Raji (cell line): Measurements from ENCODE around the gene LRP1.

ENCODE experiments used
- POLR2A ChIP-seq: IDR thresholded peaks from 2 replicates; pipeline ENCODE4 v1.6.1; 2011; ENCODE audit warnings: low read depth, low read length, control low read depth; ENCODE audit not compliant: insufficient read depth

LRP1 gene

GRCh38 chr12:57161491-57161890, 33.2 kb downstream of the LRP1 start:
- no peak for TF ChIP-seq POLR2A

DNA sequence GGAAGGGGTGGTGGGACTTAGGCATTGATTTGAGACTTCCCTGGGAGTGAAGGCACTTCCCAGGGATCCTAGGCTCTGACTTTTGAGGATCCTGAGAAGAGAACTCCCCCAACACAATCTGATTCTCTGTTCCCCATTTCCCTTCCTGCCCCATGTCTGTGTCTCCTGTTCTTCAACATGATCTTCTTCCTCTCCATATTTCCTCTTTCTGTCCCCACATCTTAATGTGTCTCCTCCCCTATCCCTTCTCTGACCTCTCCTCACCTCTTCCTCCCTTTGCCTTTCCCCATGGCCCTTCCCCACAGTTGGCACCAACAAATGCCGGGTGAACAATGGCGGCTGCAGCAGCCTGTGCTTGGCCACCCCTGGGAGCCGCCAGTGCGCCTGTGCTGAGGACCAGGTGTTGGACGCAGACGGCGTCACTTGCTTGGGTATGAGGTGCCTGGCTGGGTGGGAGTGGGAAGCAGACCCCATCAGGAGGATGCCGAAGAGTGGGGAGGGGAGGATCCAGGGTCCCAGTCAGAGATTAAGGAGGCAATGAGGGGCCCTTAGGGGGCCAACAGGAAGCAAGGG, 34.4 kb downstream of the LRP1 start:
- TF ChIP-seq POLR2A: no peak

GRCh38 chr12:57164454-57164853, 36.2 kb downstream of the LRP1 start:
- no peak for TF ChIP-seq POLR2A

DNA sequence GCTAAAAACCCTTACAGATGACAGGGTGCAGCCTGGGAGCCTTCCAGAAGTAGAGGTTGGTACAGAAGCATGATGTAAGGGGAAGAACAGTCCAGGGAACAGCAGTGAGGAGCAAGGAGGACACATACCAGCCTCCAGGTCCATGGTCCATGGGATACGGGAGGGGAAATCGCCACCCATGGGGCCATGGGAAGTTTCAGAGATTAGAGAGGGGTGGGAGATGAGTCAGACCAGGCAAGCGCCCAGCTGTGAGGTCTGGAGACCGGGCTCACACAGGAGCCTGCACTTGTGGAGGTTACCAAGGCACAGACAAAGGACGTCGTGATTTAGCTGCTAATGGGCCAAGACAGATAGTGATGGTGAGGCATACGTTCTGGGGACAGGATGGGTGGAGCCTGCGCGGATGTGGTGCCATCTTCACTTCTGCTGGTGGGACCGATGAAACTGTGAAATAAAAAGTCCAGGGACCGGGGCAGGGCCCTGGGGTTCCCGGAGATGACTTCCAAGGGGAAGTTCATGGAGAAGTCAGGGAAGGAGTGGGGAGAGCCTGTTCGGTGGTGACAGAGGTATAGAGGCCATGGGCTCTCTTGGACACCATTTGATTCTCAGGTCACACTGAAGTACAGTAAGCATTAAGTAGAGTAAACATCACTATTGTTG, 36.8 kb downstream of the LRP1 start:
- TF ChIP-seq POLR2A: no peak

DNA sequence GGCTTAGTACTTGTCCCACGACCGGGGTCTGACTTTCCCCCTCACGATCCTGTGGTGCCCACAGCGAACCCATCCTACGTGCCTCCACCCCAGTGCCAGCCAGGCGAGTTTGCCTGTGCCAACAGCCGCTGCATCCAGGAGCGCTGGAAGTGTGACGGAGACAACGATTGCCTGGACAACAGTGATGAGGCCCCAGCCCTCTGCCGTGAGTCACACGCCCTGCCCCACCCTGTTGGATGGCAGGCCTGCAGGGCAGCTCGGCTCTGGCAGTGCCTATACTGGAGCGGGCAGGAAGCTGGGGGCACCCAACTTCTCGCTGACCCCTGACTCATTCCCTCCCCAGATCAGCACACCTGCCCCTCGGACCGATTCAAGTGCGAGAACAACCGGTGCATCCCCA, 37.5 kb downstream of the LRP1 start:
- TF ChIP-seq POLR2A: no peak

DNA sequence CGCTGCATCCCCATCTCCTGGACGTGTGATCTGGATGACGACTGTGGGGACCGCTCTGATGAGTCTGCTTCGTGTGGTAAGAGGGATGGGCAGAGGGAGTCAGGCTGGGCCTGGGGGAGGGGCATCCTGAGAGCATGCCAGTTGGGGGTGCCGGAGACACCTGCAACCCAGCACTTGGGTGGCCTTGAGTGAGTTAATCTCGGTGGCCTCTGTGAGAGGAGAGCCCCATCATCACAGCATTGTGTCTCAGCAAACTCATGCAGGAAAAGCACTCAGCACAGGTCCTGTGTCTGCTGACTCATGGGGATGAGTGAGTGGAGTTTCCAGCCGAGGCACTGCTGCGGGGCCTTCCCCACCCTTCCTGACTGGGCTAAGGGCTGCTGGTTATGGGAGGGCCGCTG, 38.7 kb downstream of the LRP1 start:
- no peak for TF ChIP-seq POLR2A

DNA sequence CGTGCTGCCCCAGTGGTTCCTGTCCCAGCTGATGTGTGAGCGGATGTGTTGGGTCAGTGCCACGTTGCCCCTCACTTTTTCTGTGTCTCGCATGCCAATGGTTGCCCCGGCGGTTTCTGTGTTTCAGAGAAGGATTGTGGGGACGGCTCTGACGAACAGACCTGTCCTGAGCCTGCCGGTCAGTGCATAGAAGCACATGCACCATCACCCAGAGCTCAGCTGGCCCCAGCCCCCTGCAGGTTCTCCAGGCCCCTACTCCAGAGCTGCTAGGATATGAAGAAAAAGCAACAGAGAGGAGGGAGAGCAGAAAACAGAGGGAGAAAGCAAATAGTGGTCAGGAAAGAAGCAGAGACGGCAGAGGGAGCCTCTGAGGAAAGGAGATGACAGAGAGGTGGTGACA, 39.8 kb downstream of the LRP1 start:
- no peak for TF ChIP-seq POLR2A

DNA sequence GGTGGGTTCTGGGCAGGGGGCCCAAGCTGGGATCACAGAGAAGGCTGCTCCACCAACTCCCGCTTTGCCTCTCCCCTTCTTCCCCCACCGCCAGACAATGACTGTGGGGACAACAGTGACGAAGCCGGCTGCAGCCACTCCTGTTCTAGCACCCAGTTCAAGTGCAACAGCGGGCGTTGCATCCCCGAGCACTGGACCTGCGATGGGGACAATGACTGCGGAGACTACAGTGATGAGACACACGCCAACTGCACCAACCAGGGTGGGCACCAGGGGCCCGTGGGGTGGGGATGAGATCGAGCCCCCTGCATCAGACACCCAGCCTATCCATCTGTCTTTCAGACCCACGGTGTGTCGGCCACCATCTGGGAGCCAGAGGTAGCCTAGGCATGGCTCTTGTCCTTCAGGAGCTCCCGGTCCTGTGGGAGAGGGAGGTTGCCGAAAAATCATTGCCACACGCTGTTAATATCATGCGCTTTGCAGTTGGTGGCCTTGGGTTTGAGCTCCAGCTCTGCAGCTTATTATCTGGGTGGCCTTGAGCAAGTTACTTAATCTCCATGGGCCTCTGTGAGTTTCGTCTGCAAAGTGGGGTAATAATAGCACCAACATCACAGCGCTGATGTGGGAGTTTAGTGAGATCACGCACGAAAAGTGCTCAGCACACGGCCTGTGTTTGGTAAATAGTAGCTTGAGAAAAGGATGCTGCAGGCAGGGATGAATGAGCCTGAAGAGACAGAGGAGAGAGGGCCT, 40.9 kb downstream of the LRP1 start:
- TF ChIP-seq POLR2A: no peak

GRCh38 chr12:57169969-57170368, 41.7 kb downstream of the LRP1 start:
- TF ChIP-seq POLR2A: no peak

DNA sequence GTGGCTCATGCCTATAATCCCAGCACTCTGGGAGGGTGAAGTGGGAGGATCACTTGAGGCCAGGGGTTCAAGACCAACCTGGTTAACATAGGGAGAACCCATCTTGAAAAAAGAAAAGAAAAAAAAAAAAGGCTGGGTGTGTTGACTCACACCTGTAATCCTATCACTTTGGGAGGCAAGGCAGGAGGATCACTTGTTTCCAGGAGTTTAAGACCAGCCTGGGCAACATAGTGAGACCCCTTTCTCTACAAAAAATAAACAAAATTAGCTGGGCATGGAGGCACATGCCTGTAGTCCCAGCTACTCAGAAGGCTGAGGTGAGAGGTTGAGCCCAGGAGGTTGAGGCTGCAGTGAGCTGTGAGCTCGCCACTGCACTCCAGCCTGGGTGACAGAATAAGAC, 42.1 kb downstream of the LRP1 start:
- no peak for TF ChIP-seq POLR2A

DNA sequence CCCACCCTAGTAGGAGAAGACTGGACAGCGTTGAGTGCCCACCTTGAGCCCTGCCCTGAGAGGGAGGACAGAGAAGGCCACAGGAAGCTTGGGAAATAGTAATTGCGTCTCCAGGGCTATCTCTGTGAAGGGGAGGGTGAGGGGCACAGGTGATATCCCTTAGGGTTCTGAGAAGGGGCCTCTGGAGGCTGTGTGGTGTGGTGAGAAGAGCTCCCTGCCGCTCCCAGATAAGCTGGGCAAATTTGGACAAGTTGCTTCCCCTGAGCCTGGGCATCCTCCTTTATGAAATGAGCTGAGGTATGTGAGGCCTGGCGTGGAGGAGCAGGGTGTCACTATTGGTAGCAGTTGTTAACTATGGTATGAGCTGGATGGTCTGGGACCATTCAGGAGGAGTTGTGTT, 42.6 kb downstream of the LRP1 start:
- no peak for TF ChIP-seq POLR2A

DNA sequence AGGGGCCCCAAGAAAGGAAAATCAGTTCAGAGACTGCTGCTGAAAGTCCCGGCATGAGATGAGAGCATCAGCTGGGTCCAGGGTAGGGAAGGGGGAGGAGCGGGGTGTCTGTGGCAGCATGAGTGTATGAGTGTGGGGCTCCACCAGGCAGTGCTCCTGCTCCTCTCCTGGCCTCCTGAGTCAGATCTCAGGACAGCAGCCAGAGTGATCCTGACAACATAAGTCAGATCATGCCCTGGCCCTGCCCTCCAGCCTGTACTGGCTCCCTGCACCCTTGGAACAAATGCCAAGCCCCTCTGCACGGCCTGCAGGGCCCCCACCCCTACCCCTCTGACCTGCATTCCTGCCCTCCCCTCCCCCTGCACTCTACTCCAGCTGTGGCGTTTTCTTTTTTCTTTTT, 43.4 kb downstream of the LRP1 start:
- TF ChIP-seq POLR2A: no peak

DNA sequence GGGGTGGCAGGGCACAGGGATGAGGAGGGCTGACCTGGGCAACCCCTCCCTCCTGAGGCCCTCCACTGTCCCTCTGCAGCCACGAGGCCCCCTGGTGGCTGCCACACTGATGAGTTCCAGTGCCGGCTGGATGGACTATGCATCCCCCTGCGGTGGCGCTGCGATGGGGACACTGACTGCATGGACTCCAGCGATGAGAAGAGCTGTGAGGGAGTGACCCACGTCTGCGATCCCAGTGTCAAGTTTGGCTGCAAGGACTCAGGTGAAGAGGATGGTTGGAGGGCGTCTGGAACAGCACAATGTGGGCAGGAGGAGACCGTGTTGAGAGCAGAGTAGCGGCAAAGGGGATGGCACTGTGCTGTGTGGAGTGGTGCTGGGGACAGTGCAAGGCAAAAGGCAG, 44.8 kb downstream of the LRP1 start:
- TF ChIP-seq POLR2A: no peak

DNA sequence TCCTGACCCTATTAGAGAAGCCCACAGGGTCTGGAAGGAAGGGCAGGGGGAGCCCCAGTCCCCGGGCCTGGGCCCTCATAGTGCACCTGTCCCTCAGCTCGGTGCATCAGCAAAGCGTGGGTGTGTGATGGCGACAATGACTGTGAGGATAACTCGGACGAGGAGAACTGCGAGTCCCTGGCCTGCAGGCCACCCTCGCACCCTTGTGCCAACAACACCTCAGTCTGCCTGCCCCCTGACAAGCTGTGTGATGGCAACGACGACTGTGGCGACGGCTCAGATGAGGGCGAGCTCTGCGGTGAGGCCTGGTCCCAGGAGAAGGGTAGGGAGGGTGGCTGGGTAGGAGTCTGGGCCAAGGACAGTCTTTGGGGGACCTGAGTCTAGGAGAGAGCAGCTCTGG, 45.4 kb downstream of the LRP1 start:
- TF ChIP-seq POLR2A: no peak

DNA sequence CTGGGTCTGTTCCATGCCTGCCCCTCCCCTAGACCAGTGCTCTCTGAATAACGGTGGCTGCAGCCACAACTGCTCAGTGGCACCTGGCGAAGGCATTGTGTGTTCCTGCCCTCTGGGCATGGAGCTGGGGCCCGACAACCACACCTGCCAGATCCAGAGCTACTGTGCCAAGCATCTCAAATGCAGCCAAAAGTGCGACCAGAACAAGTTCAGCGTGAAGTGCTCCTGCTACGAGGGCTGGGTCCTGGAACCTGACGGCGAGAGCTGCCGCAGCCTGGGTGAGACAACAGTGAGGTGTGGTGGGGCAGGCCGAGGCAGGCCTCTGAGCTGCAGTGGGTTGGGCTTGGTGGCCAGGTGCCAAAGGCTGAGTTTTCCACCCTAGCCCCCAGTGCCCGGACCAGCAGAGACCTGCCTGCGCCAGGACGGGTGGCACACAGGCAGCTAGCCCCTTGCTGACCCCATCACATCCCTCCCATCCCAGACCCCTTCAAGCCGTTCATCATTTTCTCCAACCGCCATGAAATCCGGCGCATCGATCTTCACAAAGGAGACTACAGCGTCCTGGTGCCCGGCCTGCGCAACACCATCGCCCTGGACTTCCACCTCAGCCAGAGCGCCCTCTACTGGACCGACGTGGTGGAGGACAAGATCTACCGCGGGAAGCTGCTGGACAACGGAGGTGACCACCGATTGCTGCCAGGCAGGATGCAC, 47.3 kb downstream of the LRP1 start:
- no peak for TF ChIP-seq POLR2A

DNA sequence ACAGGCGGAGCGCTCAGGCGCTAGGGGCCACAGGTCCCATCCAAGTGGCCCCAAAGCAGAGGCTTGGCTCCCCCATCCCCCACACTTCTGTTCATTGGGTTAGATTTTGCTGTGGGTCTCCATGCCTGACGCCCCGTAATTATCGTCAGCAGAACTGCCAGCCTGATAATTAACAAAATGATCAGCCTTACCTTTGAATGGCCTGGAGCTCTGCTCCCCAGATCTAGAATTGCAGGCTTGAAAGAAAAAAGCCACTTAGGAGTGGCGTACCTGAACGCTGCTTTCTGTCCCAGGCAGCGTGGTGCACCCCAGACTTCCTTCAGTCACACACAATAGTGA, 47.8 kb downstream of the LRP1 start:
- TF ChIP-seq POLR2A: no peak
